Activated naive CD8-positive, alpha-beta T cell treated with anti-CD3 and anti-CD28 coated beads, Interleukin-2, amount 50 U/mL, for 16 hours (primary cell): Measurements from ENCODE around the gene KATNIP.

Experiments
- DNase-seq: peaks from one replicate; pipeline ENCODE4 v3.0.0-alpha.2; 2020; ENCODE audit warnings: low read depth, low spot score

The KATNIP gene

DNA sequence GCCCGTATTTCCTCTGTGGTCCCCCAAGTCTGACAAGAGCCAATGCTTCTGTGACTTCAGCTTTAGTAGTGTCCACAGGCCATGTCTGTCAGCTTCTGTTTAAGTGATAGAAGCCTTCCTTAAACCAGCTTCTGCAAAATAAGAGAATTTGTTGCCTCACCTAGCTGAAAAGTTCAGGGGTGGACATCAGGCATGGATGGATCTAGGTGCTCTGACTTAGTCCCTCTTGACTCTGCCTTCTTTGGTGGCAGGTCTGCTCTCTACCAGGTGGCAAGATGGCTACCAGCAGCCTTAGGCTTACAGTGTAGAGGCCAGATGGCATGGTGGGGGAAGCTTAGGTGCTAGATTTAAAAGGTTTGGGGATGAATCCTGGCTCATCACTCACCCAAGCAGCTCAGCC, 33.7 kb downstream of the KATNIP start:
- no peak for DNase-seq

- DNase-seq, result no peak
These were observed 35.3 kb downstream of the KATNIP start for GRCh38 chr16:27585200-27585599.

- DNase-seq, result no peak
These were observed 36.8 kb downstream of the KATNIP start for GRCh38 chr16:27586711-27587110.

DNA sequence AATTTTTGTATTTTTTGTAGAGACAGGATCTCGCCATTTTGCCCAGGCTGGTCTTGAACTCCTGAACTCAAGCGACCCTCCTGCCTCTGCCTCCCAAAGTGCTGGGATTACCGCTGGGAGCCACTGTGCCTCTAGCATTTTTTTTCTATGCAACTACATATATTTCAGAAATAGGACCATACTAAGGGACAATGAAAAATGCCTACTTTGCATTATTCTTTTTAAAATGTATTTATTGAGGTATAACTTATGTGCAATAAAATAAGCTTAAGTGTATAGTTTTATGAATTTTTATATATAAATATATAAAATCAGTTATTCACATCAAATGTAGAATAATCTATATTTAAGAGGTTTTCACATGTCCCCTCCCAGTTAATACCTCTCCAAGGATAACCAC, 38.1 kb downstream of the KATNIP start:
- DNase-seq, result no peak

- no peak for DNase-seq
These were observed 41.9 kb downstream of the KATNIP start for GRCh38 chr16:27591837-27592236.

GRCh38 chr16:27595475-27595874, 45.5 kb downstream of the KATNIP start:
- no peak for DNase-seq

GRCh38 chr16:27595993-27596392, 46.0 kb downstream of the KATNIP start:
- no peak for DNase-seq

GRCh38 chr16:27596411-27596810, 46.5 kb downstream of the KATNIP start:
- DNase-seq, result no peak

DNA sequence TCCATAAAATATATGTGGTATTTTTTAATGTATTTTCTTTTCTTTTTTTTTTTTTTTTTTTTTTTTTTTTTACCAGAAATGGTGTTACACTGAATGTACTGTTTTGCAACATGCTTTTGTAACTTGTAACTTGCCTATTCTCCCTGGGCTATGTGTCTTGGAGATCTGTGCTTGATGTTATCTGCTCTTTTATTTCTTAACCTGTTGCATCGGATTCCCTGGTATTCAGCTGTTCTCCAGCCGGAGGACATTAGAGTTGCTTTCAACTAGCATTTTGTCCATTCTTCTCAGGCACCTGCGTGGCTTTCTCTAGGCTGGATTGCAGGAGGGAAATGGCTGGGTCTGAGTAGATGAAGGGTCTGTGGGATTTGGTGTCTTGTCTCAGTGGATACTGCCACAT, 47.4 kb downstream of the KATNIP start:
- DNase-seq, result no peak

DNA sequence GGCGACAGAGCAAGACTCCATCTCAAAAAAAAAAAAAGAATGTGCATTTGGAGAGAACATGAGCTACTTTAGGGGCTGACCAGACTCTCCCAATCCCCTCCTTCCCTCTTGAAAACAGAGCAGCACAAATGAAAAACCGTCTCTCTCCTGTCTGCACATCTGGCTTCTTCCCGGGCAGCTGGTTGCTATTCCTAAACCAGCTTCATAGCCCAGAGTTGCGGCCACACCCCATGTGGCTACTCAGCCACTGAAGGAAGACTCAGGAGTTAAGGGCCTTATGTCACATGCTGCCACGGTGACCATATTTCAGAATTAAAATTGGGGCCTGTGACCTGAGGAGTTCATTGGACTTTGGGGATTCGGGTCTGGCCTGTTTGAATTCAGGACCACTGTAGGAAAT, 48.3 kb downstream of the KATNIP start:
- DNase-seq, result no peak

DNA sequence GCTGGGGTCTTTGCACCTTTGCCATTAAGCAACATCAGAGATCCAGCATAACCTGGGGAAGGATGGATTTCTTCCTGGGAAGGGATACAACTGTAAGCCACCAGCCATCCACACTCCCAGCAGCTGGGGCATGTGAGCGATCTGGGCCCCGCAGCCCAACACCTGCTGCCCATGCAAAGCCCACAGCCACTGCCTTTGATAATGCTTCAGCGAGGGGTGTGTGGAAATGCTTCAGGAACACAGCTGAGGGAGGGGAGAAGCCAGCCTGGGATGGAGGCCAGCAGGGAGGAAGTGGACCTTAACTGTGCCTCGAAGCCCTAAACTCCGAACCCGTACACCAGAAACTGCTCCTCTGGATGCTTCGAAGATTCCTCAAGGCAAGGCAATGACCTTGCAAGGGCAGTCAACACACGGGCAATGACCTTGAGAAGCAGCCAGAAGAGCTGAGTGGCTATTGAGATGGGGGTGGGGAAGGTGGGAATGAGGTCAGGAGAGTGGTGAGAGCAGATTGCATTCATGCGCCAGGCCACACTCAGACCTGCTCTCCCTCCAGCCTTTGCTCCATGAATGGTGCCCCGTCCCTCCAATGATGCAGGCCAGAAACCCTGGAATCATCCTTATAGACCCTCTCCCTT, 49.1 kb downstream of the KATNIP start:
- DNase-seq, result no peak

- DNase-seq, result no peak
These were observed 49.7 kb downstream of the KATNIP start for GRCh38 chr16:27599606-27600005.
